ENCODE measurements around the gene MICU1. TPM values are rescaled to one million over a fixed set of nuclear protein-coding genes. Genes with fewer than 3 reads are reported as not detected.

Gene MICU1
- total RNA-seq, 2 experiments from 2014 or later = 27.2 to 33.6 TPM

DNA sequence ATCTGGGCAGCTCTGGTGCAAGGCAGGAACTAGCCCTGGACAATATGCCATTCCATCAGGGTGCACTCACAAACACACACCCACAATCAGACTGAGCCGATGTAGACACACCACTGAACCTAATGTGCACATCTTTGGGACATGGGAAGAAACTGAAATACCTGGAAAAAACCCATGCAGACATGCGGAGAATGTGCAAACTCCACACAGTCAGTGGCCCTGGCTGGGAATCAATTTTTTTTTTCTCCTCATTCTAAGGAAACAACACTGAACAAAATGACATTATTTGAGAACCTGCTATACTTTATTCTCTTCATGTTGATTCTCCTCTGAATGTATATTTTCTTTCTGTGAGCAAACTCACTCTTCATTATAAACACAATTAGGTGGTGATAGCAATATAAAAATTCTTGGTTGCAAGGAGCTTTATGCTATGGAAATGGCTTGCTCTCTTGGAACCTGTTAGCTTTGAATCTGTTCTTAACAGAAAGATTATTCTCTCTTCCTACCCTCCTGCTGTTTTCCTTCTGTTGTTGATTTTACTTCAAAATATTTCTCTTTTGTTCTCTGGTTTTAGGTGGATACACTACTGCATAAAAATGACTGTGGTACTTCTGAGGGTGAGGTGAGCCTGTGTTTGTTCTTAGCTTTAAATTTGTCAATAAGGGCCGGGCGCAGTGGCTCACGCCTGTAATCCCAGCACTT lies 33.0 kb upstream of the MICU1 start:
- intact Hi-C loops (cut with micrococcal nuclease; ENCODE audit: unreplicated experiment) = no loop called here
- Histone ChIP-seq H2AFZ (ENCODE audit: low read length) (no peak overlapping the region), H3K9me2 (ENCODE audit: insufficient read depth, low read length) (no peaks in the 10 kb centered on the region), H3K9me3 (ENCODE audit: low read length) (no peaks in the 10 kb centered on the region), H3K4me3 (ENCODE audit: low read depth, low read length, poor library complexity, severe bottlenecking) (no peak overlapping the region), H3K27ac (ENCODE audit: low read depth, low read length, poor library complexity, severe bottlenecking) (no peak overlapping the region), H4K20me1 (ENCODE audit: insufficient read depth, low read length) (no peaks in the 10 kb centered on the region), H3K79me2 (ENCODE audit: insufficient read depth, low read depth, low read length) (no peaks in the 10 kb centered on the region), H3K4me2 (ENCODE audit: low read length) (no peak overlapping the region), H3K4me1 (ENCODE audit: insufficient read depth, low read length, poor library complexity, severe bottlenecking) (no peaks in the 10 kb centered on the region), H3K36me3 (ENCODE audit: insufficient read depth, low read length) (no peaks in the 10 kb centered on the region)
- no peak for TF ChIP-seq EZH2phosphoT487 (IDR thresholded peaks at IDR 0.05; ENCODE audit: borderline replicate concordance, low read depth, low read length)
- TF ChIP-seq, protein P1, sequence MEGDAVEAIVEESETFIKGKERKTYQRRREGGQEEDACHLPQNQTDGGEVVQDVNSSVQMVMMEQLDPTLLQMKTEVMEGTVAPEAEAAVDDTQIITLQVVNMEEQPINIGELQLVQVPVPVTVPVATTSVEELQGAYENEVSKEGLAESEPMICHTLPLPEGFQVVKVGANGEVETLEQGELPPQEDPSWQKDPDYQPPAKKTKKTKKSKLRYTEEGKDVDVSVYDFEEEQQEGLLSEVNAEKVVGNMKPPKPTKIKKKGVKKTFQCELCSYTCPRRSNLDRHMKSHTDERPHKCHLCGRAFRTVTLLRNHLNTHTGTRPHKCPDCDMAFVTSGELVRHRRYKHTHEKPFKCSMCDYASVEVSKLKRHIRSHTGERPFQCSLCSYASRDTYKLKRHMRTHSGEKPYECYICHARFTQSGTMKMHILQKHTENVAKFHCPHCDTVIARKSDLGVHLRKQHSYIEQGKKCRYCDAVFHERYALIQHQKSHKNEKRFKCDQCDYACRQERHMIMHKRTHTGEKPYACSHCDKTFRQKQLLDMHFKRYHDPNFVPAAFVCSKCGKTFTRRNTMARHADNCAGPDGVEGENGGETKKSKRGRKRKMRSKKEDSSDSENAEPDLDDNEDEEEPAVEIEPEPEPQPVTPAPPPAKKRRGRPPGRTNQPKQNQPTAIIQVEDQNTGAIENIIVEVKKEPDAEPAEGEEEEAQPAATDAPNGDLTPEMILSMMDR (conservative IDR thresholded peaks at IDR 0.05; ENCODE audit: low read length) = no peak
- ChIA-PET CTCF (ENCODE audit: unreplicated experiment) (no interaction called here), POLR2A (interaction anchor here (0.5 to 1.5 kb wide), 2 partner anchors 31 to 86 kb away, joined by 3 to 5 read pairs; no protein-coding TSS in a partner anchor)
- no peak for DNase-seq (ENCODE audit: low spot score)
- no TSS peak for BruUV-seq (replicated peaks)

DNA sequence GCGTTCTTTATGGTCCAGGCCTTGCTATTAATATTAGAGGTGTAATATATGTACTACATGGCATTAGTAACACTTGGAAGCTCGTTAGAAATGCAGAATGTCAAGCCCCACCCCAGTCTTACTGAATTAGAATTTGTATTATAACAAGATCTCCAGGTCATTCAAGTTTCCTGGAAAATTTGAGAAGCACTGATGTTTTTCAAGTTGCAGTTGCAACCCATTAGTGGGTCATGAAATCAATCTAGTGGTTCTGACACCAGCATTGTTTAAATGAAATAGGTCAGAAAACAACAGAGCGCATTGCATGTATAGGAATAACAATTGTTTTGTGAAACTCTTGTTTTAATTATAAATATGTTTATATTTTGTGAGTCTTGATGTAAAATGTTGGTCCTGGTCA lies 28.8 kb upstream of the MICU1 start:
- Histone ChIP-seq H3K4me3 (ENCODE audit: low read depth, low read length, poor library complexity, severe bottlenecking) (no peak overlapping the region), H3K4me1 (ENCODE audit: insufficient read depth, low read length, poor library complexity, severe bottlenecking) (no peaks in the 10 kb centered on the region), H3K9me2 (ENCODE audit: insufficient read depth, low read length) (no peaks in the 10 kb centered on the region), H3K9me3 (ENCODE audit: low read length) (no peaks in the 10 kb centered on the region), H4K20me1 (ENCODE audit: insufficient read depth, low read length) (no peaks in the 10 kb centered on the region), H3K4me2 (ENCODE audit: low read length) (no peak overlapping the region), H2AFZ (ENCODE audit: low read length) (no peak overlapping the region), H3K27ac (ENCODE audit: low read depth, low read length, poor library complexity, severe bottlenecking) (no peak overlapping the region), H3K36me3 (ENCODE audit: insufficient read depth, low read length) (no peaks in the 10 kb centered on the region), H3K79me2 (ENCODE audit: insufficient read depth, low read depth, low read length) (no peaks in the 10 kb centered on the region)
- no peak for DNase-seq (ENCODE audit: low spot score)
- BruUV-seq (replicated peaks) = no TSS peak
- POLR2A ChIA-PET = no interaction called here
- intact Hi-C loops (cut with micrococcal nuclease; ENCODE audit: unreplicated experiment) = no loop called here
- CTCF ChIA-PET (ENCODE audit: unreplicated experiment) = no interaction called here
- no peak for TF ChIP-seq EZH2phosphoT487 (IDR thresholded peaks at IDR 0.05; ENCODE audit: borderline replicate concordance, low read depth, low read length)
- TF ChIP-seq, protein P1 (conservative IDR thresholded peaks at IDR 0.05; ENCODE audit: low read length) = no peak

DNA sequence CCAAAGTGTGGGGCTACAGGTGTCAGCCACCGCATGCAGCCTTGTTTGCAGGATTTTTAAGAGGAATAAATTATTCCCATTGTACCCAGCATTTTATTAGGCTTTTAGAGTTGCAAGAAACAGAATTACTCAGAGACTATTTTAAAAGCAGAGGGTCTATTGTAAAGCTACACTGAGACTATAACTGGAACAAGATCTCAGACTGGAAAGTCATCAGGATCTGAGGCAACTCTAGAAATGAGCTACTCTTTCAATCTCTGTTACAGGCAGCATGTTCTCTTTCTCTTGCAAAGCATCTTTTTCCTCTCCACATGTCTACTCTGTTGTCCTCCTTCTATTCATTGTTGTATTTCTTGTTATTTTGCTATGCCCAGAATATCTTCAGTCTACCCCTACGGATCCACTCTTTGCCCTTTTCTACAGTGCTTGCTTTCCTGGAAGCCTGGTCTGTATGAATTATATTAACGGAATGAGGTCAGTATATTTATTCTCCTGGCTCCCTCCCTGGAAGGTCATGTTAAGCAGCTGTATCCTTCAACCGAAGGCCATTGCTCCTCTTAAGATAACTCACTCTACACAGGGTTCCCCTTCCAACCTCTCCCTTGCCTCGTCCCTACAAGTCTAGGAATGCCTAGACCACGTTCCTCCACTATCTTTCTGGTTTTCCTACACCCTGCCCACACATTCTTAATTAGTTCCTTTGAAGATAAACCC lies 27.7 kb upstream of the MICU1 start:
- no peak overlapping the region for H3K27ac ChIP-seq (ENCODE audit: low read depth, low read length, poor library complexity, severe bottlenecking)
- H2AFZ ChIP-seq (ENCODE audit: low read length) = no peak overlapping the region
- no peak for DNase-seq (ENCODE audit: low spot score)
- intact Hi-C loops (cut with micrococcal nuclease; ENCODE audit: unreplicated experiment) = no loop called here
- no peaks in the 10 kb centered on the region for H3K9me3 ChIP-seq (ENCODE audit: low read length)
- no peaks in the 10 kb centered on the region for H3K79me2 ChIP-seq (ENCODE audit: insufficient read depth, low read depth, low read length)
- TF ChIP-seq EZH2phosphoT487 (IDR thresholded peaks at IDR 0.05; ENCODE audit: borderline replicate concordance, low read depth, low read length) = no peak
- TF ChIP-seq, protein P1 (conservative IDR thresholded peaks at IDR 0.05; ENCODE audit: low read length) = no peak
- no peaks in the 10 kb centered on the region for H4K20me1 ChIP-seq (ENCODE audit: insufficient read depth, low read length)
- H3K4me2 ChIP-seq (ENCODE audit: low read length) = no peak overlapping the region
- ChIA-PET POLR2A (no interaction called here), CTCF (ENCODE audit: unreplicated experiment) (no interaction called here)
- no peaks in the 10 kb centered on the region for H3K9me2 ChIP-seq (ENCODE audit: insufficient read depth, low read length)
- BruUV-seq (replicated peaks) = no TSS peak
- no peaks in the 10 kb centered on the region for H3K4me1 ChIP-seq (ENCODE audit: insufficient read depth, low read length, poor library complexity, severe bottlenecking)
- no peak overlapping the region for H3K4me3 ChIP-seq (ENCODE audit: low read depth, low read length, poor library complexity, severe bottlenecking)
- no peaks in the 10 kb centered on the region for H3K36me3 ChIP-seq (ENCODE audit: insufficient read depth, low read length)

Measured in OCI-LY7 (cell line).